ENCODE results near the gene SLC9A9. TPM values are rescaled to one million over a fixed set of nuclear protein-coding genes. Genes with fewer than 3 reads are reported as not detected.

SLC9A9 gene
- total and polyA plus RNA-seq, 8 donors: 0.28 to 5.9 (median 0.75) TPM

- H3K4me3 ChIP-seq: no peak overlapping the region
- WGBS, 2 donors: 88 to 92% methylated on average over 3 of the region's 3 CpGs
- no peaks in the 10 kb centered on the region for H3K36me3 ChIP-seq
- H3K4me1 ChIP-seq: no peaks in the 10 kb centered on the region
- no peaks in the 10 kb centered on the region for H3K27me3 ChIP-seq
- ATAC-seq (no peak), DNase-seq (no peak), FAIRE-seq (no peak)
- TF ChIP-seq CTCF (IDR thresholded peaks at IDR 0.05): no peak
- H3K9me3 ChIP-seq: no peaks in the 10 kb centered on the region
- intact Hi-C loops (cut with DNase I): no loop called here
- H3K27ac ChIP-seq: no peak overlapping the region
Measured at GRCh38 chr3:143640774-143641173, 207.5 kb downstream of the SLC9A9 start.

- 80 to 82% methylated on average over 1 of the region's 1 CpG for WGBS, 2 donors
- no peak for FAIRE-seq
Measured at GRCh38 chr3:143637133-143637532, 211.1 kb downstream of the SLC9A9 start.

GRCh38 chr3:143634991-143635390 is 213.3 kb downstream of the SLC9A9 start:
- H3K27me3 ChIP-seq: no peaks in the 10 kb centered on the region
- no peak overlapping the region for H3K27ac ChIP-seq
- DNase-seq (peak in 2 of 6 donors; percentile 7 to 30), ATAC-seq (peak in 1 of 4 donors; percentile 39), FAIRE-seq (no peak)
- 17 to 27% methylated on average over 4 of the region's 4 CpGs for WGBS, 2 donors
- H3K36me3 ChIP-seq: no peaks in the 10 kb centered on the region
- no peak overlapping the region for H3K4me3 ChIP-seq
- intact Hi-C loops (cut with DNase I): no loop called here
- no peaks in the 10 kb centered on the region for H3K9me3 ChIP-seq
- no peaks in the 10 kb centered on the region for H3K4me1 ChIP-seq
- TF ChIP-seq CTCF (IDR thresholded peaks at IDR 0.05): no peak

More at GRCh38 chr3:143637133-143637532, 211.1 kb downstream of the SLC9A9 start:
- no peak for ATAC-seq
- no peak for DNase-seq
- no peak for TF ChIP-seq CTCF (IDR thresholded peaks at IDR 0.05)
- H3K27ac ChIP-seq: no peak overlapping the region
- H3K27me3 ChIP-seq: no peaks in the 10 kb centered on the region
- no peak overlapping the region for H3K4me3 ChIP-seq
- no peaks in the 10 kb centered on the region for H3K36me3 ChIP-seq
- intact Hi-C loops (cut with DNase I): no loop called here
- no peaks in the 10 kb centered on the region for H3K4me1 ChIP-seq
- no peaks in the 10 kb centered on the region for H3K9me3 ChIP-seq

GRCh38 chr3:143634427-143634826 is 213.8 kb downstream of the SLC9A9 start:
- no peak for TF ChIP-seq CTCF (IDR thresholded peaks at IDR 0.05)
- FAIRE-seq: no peak

GRCh38 chr3:143633816-143634215 is 214.5 kb downstream of the SLC9A9 start:
- ATAC-seq (no peak), DNase-seq (no peak), FAIRE-seq (no peak)
- Histone ChIP-seq H3K9me3 (no peaks in the 10 kb centered on the region), H3K27me3 (no peaks in the 10 kb centered on the region), H3K4me3 (no peak overlapping the region), H3K4me1 (no peaks in the 10 kb centered on the region), H3K36me3 (no peaks in the 10 kb centered on the region), H3K27ac (no peak overlapping the region)
- 90% methylated on average over 3 of the region's 3 CpGs for WGBS, 2 donors
- TF ChIP-seq CTCF (IDR thresholded peaks at IDR 0.05): no peak
- intact Hi-C loops (cut with DNase I): no loop called here

More at GRCh38 chr3:143634427-143634826, 213.8 kb downstream of the SLC9A9 start:
- ATAC-seq (no peak), DNase-seq (no peak)
- Histone ChIP-seq H3K4me1 (no peaks in the 10 kb centered on the region), H3K36me3 (no peaks in the 10 kb centered on the region), H3K27me3 (no peaks in the 10 kb centered on the region), H3K4me3 (no peak overlapping the region), H3K27ac (no peak overlapping the region), H3K9me3 (no peaks in the 10 kb centered on the region)
- intact Hi-C loops (cut with DNase I): no loop called here
